HG03457 (cell line): ENCODE measurements around the gene LCLAT1.
"Not testable (repeated sequence)": the region's sequence is repeated elsewhere in the genome, so short reads cannot be mapped to it uniquely, and the experiment has no call there.

Experiments
- ATAC-seq: cut with Tn5 transposase; IDR thresholded peaks from one replicate; pipeline ENCODE4 v1.9.1; 2021; ENCODE audit warnings: moderate number of reproducible peaks; ENCODE audit not compliant: unreplicated experiment

LCLAT1 gene

GRCh38 chr2:30484995-30485394 lies 37.9 kb downstream of the LCLAT1 start:
- no peak for ATAC-seq

- no peak for ATAC-seq
These were observed 39.6 kb downstream of the LCLAT1 start for GRCh38 chr2:30486655-30487054.

- ATAC-seq = no peak
These were observed 40.6 kb downstream of the LCLAT1 start for GRCh38 chr2:30487603-30488002.

- ATAC-seq = no peak
These were observed 41.1 kb downstream of the LCLAT1 start for GRCh38 chr2:30488012-30488659.

GRCh38 chr2:30491225-30491624 lies 44.2 kb downstream of the LCLAT1 start:
- ATAC-seq = no peak

GRCh38 chr2:30492185-30492584 lies 45.1 kb downstream of the LCLAT1 start:
- ATAC-seq = no peak

- ATAC-seq = no peak
These were observed 45.6 kb downstream of the LCLAT1 start for GRCh38 chr2:30492619-30493018.

- ATAC-seq = no peak
These were observed 46.4 kb downstream of the LCLAT1 start for GRCh38 chr2:30493440-30493839.

GRCh38 chr2:30495896-30496295 lies 48.9 kb downstream of the LCLAT1 start:
- not testable (repeated sequence) for ATAC-seq

GRCh38 chr2:30499681-30500080 lies 52.6 kb downstream of the LCLAT1 start:
- ATAC-seq = no peak

- ATAC-seq = no peak
These were observed 53.7 kb downstream of the LCLAT1 start for GRCh38 chr2:30500699-30501098.

GRCh38 chr2:30502310-30502709 lies 55.3 kb downstream of the LCLAT1 start:
- no peak for ATAC-seq

- no peak for ATAC-seq
These were observed 56.1 kb downstream of the LCLAT1 start for GRCh38 chr2:30503007-30503694.

GRCh38 chr2:30503695-30504052 lies 56.6 kb downstream of the LCLAT1 start:
- ATAC-seq = no peak

- ATAC-seq = no peak
These were observed 57.7 kb downstream of the LCLAT1 start for GRCh38 chr2:30504731-30505130.

- ATAC-seq = no peak
These were observed 58.6 kb downstream of the LCLAT1 start for GRCh38 chr2:30505500-30506180.

GRCh38 chr2:30507460-30507859 lies 60.4 kb downstream of the LCLAT1 start:
- ATAC-seq = not testable (repeated sequence)

- ATAC-seq = no peak
These were observed 62.7 kb downstream of the LCLAT1 start for GRCh38 chr2:30509716-30510115.

GRCh38 chr2:30510409-30510808 lies 63.4 kb downstream of the LCLAT1 start:
- ATAC-seq = no peak

- ATAC-seq = no peak
These were observed 64.4 kb downstream of the LCLAT1 start for GRCh38 chr2:30511122-30512083.

- no peak for ATAC-seq
These were observed 65.3 kb downstream of the LCLAT1 start for GRCh38 chr2:30512243-30512886.
